Gastrocnemius medialis (tissue), 4 donors: ENCODE results near the gene SSBP3.

Experiments
- CTCF ChIP-seq, 5 experiments: fragments of 450-650 bp in 3 of 5; fragments of 200-600 bp in 2 of 5; sonication (generic) in 2 of 5; IDR thresholded peaks in 4 of 5; conservative IDR thresholded peaks in 1 of 5; 1 replicate in 4 of 5; 2 replicates in 1 of 5; pipeline ENCODE4 v1.5.1; 2016 to 2019; ENCODE audit warnings: antibody characterized with exemption in 5 of 5, mild to moderate bottlenecking in 3 of 5, moderate library complexity in 3 of 5
- POLR2A ChIP-seq, 2 donors: fragments of 450-650 bp; IDR thresholded peaks; one replicate each; pipeline ENCODE4 v1.6.1; 2017; ENCODE audit warnings: antibody characterized with exemption in 2 of 2, mild to moderate bottlenecking in 2 of 2, moderate library complexity in 2 of 2

GRCh38 chr1:54342288-54342687, 63.9 kb downstream of the SSBP3 start:
- no peak for TF ChIP-seq CTCF (IDR thresholded peaks at IDR 0.05 in 4 of 5, conservative IDR thresholded peaks at IDR 0.05 in 1 of 5)
- TF ChIP-seq POLR2A (IDR thresholded peaks at IDR 0.05): no peak
